Neural cell (in vitro differentiated cells): ENCODE measurements around the gene FCRLB.

Experiments used
- EP300 ChIP-seq: fragments of 450-650 bp; conservative IDR thresholded peaks from 2 replicates; pipeline ENCODE4 v1.6.1; 2014; ENCODE audit warnings: antibody characterized with exemption, mild to moderate bottlenecking, moderate library complexity; ENCODE audit not compliant: poor library complexity, severe bottlenecking
- EZH2 ChIP-seq: fragments of 200-600, 300-800 bp; shearing (Covaris generic), sonication (generic); IDR thresholded peaks from 2 replicates; pipeline ENCODE4 v1.6.1; 2014; ENCODE audit warnings: antibody characterized with exemption, low read length, borderline replicate concordance, mild to moderate bottlenecking; ENCODE audit not compliant: insufficient read depth, poor library complexity, severe bottlenecking
- MXI1 ChIP-seq: fragments of 450-650 bp; conservative IDR thresholded peaks from 2 replicates; pipeline ENCODE4 v1.6.1; 2014; ENCODE audit warnings: antibody characterized with exemption, mild to moderate bottlenecking; ENCODE audit not compliant: poor library complexity, severe bottlenecking
- POLR2AphosphoS5 ChIP-seq: IDR thresholded peaks from 2 replicates; pipeline ENCODE4 v1.6.1; 2012
- RAD21 ChIP-seq: fragments of 450-650 bp; conservative IDR thresholded peaks from 2 replicates; pipeline ENCODE4 v1.6.1; 2014; ENCODE audit warnings: antibody characterized with exemption, mild to moderate bottlenecking, moderate library complexity
- REST ChIP-seq: IDR thresholded peaks from 2 replicates; pipeline ENCODE4 v1.6.1; 2012; ENCODE audit warnings: borderline replicate concordance
- TAF1 ChIP-seq: IDR thresholded peaks from 2 replicates; pipeline ENCODE4 v1.6.1; 2012; ENCODE audit warnings: low read depth
- TF ChIP-seq, protein P1 (sequence below): fragments of 450-650 bp; IDR thresholded peaks from 2 replicates; pipeline ENCODE4 v1.5.1; 2014; ENCODE audit warnings: antibody characterized with exemption, mild to moderate bottlenecking, moderate library complexity; ENCODE audit not compliant: poor library complexity, severe bottlenecking

- TF ChIP-seq, protein P1, sequence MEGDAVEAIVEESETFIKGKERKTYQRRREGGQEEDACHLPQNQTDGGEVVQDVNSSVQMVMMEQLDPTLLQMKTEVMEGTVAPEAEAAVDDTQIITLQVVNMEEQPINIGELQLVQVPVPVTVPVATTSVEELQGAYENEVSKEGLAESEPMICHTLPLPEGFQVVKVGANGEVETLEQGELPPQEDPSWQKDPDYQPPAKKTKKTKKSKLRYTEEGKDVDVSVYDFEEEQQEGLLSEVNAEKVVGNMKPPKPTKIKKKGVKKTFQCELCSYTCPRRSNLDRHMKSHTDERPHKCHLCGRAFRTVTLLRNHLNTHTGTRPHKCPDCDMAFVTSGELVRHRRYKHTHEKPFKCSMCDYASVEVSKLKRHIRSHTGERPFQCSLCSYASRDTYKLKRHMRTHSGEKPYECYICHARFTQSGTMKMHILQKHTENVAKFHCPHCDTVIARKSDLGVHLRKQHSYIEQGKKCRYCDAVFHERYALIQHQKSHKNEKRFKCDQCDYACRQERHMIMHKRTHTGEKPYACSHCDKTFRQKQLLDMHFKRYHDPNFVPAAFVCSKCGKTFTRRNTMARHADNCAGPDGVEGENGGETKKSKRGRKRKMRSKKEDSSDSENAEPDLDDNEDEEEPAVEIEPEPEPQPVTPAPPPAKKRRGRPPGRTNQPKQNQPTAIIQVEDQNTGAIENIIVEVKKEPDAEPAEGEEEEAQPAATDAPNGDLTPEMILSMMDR, result no peak
- no peak for TF ChIP-seq EP300
- TF ChIP-seq TAF1, result no peak
- no peak for TF ChIP-seq EZH2
- no peak for TF ChIP-seq REST
- no peak for TF ChIP-seq POLR2AphosphoS5
- no peak for TF ChIP-seq RAD21
- no peak for TF ChIP-seq MXI1
Observed at GRCh38 chr1:161763522-161764098, 42.3 kb downstream of the FCRLB start.
